ENCODE results near the gene LIPG. TPM values are rescaled to one million over a fixed set of nuclear protein-coding genes. Genes with fewer than 3 reads are reported as not detected.

LIPG gene
- total RNA-seq, 2 donors from 2014 or later, result 0.52 to 0.66 TPM

DNA sequence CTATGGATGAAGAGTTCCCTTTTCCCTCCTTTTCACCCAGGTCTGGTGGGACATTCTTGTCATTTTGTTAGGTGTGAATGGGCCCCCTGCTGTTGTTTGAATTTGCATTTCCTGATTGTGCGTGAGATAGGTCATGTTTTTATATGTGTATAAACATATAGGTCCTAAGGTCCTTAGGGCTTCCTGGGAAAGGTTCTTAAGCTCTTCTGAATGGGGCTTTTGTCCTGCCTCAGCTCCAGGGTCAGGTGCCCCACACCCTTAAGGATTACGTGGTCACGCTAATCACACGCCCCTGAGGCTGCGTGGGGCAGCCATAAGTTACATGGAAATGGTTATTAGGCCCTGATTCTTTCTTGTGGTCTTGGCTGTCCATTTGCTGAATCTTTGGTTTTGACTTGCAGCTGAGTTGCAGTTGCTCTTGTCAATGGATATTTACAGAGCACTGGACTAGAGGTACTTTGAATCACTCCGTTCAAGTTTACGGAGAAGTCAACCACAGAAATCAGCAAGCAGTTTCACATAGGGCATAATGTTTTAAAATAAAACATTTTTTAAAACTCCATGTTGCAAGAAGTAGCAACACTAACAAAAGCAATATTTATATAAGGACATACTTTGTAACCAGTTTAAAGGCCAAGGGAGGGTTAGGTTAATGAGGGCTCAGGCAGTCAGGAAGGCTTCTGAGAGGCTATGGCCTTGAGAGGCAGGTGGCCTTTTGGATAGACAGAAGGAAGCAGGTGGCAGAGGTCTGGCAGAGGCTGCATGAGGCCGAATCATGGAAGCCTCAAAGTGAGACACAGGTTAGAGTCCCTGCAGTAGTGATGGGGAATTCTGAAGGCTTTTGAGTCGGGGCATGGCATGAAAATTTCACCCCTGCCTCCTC lies 24.2 kb downstream of the LIPG start:
- DNase-seq (no peak), ATAC-seq (no peak)
- Histone ChIP-seq H3K9me3 (no peaks in the 10 kb centered on the region), H3K4me1 (no peaks in the 10 kb centered on the region), H3K36me3 (replicated peaks in 1 of 2; ENCODE audit: insufficient read depth in 1 of 2, low read depth in 2 of 2) (no peaks in the 10 kb centered on the region), H3K27me3 (no peaks in the 10 kb centered on the region), H3K4me3 (no peak overlapping the region), H3K27ac (no peak overlapping the region)
- 89 to 90% methylated on average over 9 of the region's 9 CpGs for WGBS, 2 donors
- intact Hi-C loops (cut with DNase I), result no loop called here
- TF ChIP-seq CTCF (IDR thresholded peaks at IDR 0.05) (no peak), POLR2A (IDR thresholded peaks at IDR 0.05) (no peak)

- DNase-seq (no peak), ATAC-seq (no peak)
- intact Hi-C loops (cut with DNase I), result no loop called here
- no peaks in the 10 kb centered on the region for H3K27me3 ChIP-seq
- H3K36me3 ChIP-seq (replicated peaks in 1 of 2; ENCODE audit: insufficient read depth in 1 of 2, low read depth in 2 of 2), result no peaks in the 10 kb centered on the region
- peaks cover 12% of the 10 kb centered on the region for H3K4me1 ChIP-seq
- WGBS, 2 donors, result 90 to 100% methylated on average over 6 of the region's 6 CpGs
- H3K4me3 ChIP-seq, result no peak overlapping the region
- H3K27ac ChIP-seq, result no peak overlapping the region
- H3K9me3 ChIP-seq, result no peaks in the 10 kb centered on the region
- no peak for TF ChIP-seq POLR2A (IDR thresholded peaks at IDR 0.05)
- no peak for TF ChIP-seq CTCF (IDR thresholded peaks at IDR 0.05)
Observed at GRCh38 chr18:49588171-49588570, 26.3 kb downstream of the LIPG start.

- TF ChIP-seq POLR2A (IDR thresholded peaks at IDR 0.05), result no peak
- TF ChIP-seq CTCF (IDR thresholded peaks at IDR 0.05), result no peak
- intact Hi-C loops (cut with DNase I), result no loop called here
- Histone ChIP-seq H3K9me3 (no peaks in the 10 kb centered on the region), H3K36me3 (replicated peaks in 1 of 2; ENCODE audit: insufficient read depth in 1 of 2, low read depth in 2 of 2) (no peaks in the 10 kb centered on the region), H3K4me1 (peaks cover 12% of the 10 kb centered on the region), H3K4me3 (no peak overlapping the region), H3K27me3 (no peaks in the 10 kb centered on the region), H3K27ac (no peak overlapping the region)
- ATAC-seq (no peak), DNase-seq (no peak)
- WGBS, 2 donors, result 84 to 86% methylated on average over 7 to 12 of the region's 12 CpGs
Observed at GRCh38 chr18:49588971-49589370, 27.1 kb downstream of the LIPG start.

- no peak overlapping the region for H3K27ac ChIP-seq
- 91 to 93% methylated on average over 10 of the region's 10 CpGs for WGBS, 2 donors
- no peak for TF ChIP-seq CTCF (IDR thresholded peaks at IDR 0.05)
- TF ChIP-seq POLR2A (IDR thresholded peaks at IDR 0.05), result no peak
- intact Hi-C loops (cut with DNase I), result no loop called here
- no peaks in the 10 kb centered on the region for H3K9me3 ChIP-seq
- H3K4me3 ChIP-seq, result no peak overlapping the region
- H3K27me3 ChIP-seq, result no peaks in the 10 kb centered on the region
- H3K36me3 ChIP-seq (replicated peaks in 1 of 2; ENCODE audit: insufficient read depth in 1 of 2, low read depth in 2 of 2), result no peaks in the 10 kb centered on the region
- H3K4me1 ChIP-seq, result peaks cover 12% of the 10 kb centered on the region
- DNase-seq (no peak), ATAC-seq (no peak)
Observed at GRCh38 chr18:49590608-49591007, 28.8 kb downstream of the LIPG start.

DNA sequence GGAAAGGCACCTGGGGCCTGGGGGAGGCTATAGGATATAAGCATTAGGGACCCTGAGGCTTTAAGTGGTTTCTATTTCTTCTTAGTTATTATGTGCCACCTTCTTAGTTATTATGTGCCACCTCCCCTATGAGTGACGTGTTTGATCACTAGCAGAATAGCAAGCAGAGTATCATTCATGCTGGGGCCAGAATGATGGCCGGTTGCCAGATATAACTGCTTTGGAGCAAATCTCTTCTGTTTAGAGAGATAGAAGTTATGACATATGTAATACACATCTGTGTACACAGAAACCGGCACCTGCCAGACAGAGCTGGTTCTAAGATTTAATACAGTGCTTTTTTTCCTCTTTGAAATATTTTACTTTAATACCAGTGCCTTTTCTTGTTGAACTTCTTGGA lies 29.4 kb downstream of the LIPG start:
- no peaks in the 10 kb centered on the region for H3K27me3 ChIP-seq
- H3K4me1 ChIP-seq, result peaks cover 12% of the 10 kb centered on the region
- peak overlapping the region in 1 of 4 donors; percentile 17 for H3K27ac ChIP-seq
- TF ChIP-seq CTCF (IDR thresholded peaks at IDR 0.05), result no peak
- TF ChIP-seq POLR2A (IDR thresholded peaks at IDR 0.05), result no peak
- no peak overlapping the region for H3K4me3 ChIP-seq
- intact Hi-C loops (cut with DNase I), result no loop called here
- no peaks in the 10 kb centered on the region for H3K9me3 ChIP-seq
- H3K36me3 ChIP-seq (replicated peaks in 1 of 2; ENCODE audit: insufficient read depth in 1 of 2, low read depth in 2 of 2), result no peaks in the 10 kb centered on the region
- WGBS, 2 donors, result 39 to 54% methylated on average over 3 of the region's 3 CpGs
- no peak for ATAC-seq
- DNase-seq, result peak in 1 of 4 donors; percentile 15
